HG03039 (cell line): ENCODE measurements around the gene RAD51B.
"Not testable (repeated sequence)": the region's sequence is repeated elsewhere in the genome, so short reads cannot be mapped to it uniquely, and the experiment has no call there.

ENCODE experiments used
- ATAC-seq: cut with Tn5 transposase; IDR thresholded peaks from one replicate; pipeline ENCODE4 v1.9.1; 2021; ENCODE audit warnings: mild to moderate bottlenecking, moderate library complexity; ENCODE audit not compliant: unreplicated experiment

The RAD51B gene

DNA sequence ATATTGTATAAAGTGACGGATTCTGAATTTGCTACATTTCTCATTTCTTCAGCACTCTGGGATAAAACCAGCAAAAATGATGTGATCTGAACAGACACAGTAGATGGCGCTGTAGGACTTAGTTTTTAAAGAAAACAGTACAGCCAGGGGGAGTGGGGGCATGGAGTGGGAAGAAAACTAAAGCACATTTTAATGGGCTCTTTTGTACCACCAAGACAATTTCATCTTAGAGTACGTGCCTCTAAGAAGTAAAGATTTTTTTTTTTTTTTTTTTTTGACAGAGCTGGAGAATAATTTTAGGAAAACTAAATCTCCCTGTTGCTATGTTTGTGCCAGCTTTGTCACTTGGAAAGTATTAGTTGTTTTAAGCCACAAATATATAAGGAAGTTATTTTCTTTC is 124.4 kb downstream of the RAD51B start:
- no peak for ATAC-seq

DNA sequence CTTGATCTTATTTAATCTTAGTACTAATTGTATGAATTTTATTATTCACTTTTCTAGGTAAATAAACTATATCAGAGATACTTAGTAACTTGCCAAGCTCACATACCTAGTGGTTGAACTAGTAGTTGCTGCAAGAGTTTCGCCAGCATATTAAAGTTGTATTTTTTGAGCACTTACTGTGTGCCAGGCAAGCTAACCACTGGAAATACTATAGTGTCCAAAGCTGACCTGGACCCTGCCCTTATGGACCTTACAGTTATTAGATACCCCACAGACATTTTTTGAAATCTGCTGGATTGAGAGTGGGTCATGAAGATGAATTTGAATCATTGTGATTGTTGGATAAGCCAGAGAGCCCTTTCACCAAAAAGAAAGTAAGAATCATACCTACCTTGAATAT is 125.0 kb downstream of the RAD51B start:
- ATAC-seq = no peak

DNA sequence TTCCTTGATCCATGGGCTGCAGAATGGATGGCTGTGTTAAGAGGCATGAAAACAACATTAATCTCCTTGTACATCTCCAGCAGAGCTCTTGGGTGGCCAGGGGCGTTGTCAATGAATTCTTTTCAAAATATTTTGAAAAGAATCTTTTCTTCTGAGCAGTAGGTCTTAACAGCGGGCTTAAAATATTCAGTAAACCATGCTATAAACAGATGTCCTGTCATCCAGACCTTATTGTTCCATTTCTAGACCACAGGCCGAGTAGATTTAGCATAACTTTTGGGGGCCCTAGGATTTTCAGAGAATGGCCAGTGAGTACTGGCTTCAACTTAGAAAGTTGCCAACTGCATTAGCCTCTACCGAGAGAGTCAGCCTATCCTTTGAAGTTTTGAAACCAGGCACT is 130.2 kb downstream of the RAD51B start:
- no peak for ATAC-seq

DNA sequence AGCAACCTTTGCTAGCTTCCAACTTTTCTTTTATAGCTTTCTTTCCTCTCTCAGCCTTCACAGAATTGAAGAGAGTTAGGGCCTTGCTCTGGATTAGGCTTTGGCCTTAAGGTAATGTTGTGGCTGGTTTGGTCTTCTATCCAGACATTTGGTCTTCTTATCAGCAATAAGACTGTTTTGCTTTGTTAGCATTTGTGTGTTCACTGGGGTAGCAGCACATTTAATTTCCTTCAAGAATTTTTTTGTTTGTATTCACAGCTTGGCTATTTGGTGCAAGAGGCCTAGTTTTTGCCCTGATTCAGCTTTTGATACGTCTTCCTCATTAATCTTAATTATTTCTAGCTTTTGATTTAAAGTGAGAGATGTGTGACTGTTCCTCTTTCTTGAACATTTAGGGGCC is 130.8 kb downstream of the RAD51B start:
- ATAC-seq = no peak

DNA sequence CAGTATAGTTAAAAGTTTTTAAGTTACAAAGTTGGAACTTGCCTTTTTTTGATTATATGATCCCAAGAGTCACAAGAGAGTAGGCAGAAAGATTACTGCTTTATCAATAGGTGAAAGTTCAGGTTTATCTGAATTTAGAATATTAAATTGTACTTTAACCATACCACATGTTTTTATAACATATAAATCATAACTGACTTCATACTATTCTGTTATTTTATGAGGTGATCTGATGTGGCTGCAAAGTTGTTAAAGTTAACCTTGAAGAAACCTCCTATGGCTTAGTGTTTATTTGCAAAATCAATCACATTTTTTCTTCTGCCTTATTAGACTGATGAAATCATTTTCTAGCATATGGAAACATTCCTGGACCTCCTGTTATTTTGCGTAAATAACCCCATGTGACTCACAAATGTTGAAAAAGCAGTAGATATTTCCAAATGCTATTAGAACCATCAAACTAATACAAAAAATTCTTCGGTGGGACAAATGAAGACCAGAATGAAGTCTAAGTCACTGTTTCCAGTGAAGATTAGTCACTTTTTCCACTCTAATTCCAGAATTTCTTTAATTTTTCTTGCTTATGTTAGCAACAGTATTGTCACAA is 132.1 kb downstream of the RAD51B start:
- no peak for ATAC-seq

DNA sequence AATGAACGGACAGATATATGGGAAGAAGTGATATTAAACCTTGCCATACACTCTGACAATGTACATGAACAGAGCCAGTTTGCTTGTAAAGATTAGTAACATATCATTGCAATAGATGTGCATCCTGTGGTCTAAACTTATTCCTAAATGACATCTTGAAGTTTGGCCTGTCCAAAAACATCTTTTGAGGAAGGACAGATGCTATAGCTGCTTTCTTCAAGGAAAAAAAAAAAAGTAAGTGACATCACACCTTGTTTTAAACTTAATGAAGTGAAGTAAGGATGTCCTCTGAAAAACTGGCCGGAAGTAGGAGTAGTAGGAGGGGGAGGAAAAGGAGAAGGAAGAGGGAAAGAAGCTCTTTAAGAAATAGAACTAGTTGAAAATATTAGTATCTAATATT is 132.8 kb downstream of the RAD51B start:
- ATAC-seq = no peak

DNA sequence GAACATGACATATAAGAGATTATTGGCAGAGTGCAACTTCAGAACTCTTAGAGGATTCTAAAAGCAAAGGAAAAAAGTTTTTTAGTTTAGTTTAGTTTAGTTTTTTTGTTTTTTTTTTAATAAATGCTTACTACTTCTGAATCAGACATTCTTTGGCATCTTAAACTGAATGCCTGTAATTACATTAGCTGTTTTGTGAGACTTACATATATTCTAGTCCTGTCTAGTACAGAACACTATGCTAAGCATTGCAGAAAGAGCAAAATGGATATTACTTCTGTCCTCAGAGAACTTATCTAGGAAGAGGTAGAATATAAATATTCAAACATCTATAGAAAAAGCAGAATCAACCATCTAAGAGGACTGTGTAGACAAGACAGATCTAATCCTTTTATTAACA is 133.2 kb downstream of the RAD51B start:
- no peak for ATAC-seq

DNA sequence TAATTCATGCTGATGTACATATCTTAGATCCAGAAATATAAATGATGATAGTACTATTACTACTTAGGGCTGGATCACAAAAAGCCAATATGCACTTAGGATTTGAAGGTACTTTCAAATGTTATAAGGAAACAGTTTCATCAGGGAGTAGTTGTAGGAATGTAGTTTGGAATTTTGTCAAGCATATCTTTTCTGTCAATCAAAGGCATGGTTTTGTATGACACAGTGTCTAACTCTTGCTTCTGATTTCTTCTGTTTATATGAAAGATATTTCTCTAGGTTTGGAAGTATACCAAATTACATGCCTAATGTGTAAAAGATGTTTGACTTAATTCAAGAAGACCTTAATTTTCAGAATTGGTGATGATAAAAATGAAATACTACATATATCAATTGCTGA is 135.7 kb downstream of the RAD51B start:
- ATAC-seq = no peak

DNA sequence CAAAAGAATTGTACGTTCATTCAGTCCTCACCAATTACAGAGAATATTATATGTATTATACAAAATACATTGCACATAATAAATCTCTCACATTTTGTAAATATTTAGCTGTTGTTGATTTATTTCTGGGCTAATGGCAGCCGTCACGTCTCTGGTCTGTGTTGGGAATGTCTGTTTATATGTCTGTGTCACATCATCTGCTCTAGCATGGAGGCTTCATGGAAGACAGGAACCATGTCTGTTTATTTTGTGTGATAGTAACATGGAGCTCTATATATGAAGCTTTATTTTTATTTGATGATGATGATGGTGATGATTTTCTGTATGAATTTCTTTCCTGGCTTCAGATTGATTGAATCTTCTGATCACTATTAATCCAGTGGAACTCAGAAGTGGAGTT is 138.4 kb downstream of the RAD51B start:
- ATAC-seq = no peak

DNA sequence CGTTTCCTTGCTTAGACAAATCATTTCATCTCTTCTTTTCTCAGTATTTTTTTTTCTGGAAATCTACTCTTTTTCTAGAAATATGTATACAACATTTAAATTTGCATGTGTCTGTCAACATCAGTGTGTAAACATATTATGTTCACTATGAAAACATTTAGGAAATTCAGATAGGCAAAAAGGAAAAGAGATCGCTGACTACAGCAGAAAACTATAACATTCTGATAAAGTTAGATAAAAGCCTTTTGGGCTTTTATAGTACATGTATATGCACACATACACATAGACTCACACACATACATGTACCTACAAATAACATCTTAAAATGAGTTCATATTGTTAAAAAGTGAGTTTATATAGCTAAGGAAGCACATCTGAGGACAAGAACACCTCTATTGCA is 142.1 kb downstream of the RAD51B start:
- no peak for ATAC-seq

DNA sequence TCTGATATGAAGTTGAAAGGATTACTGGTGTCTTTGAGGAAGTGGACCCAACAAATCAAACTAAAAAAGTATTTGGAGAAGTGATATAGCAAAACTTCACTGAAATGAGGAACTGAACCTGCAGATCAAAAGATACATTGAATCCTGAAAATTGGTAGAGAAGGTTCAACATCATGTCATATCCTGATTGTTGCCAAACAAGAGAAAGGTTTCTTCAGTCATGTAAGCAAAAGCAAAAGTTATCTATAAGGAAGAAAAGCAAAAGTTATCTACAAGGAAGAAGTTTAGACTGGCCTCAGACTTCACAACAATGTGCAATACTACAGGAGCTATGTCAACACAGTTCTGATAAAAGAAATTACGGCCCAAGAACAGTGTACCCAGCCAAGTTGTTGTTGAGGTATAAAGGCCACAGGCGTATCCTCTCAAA is 142.7 kb downstream of the RAD51B start:
- ATAC-seq = no peak

DNA sequence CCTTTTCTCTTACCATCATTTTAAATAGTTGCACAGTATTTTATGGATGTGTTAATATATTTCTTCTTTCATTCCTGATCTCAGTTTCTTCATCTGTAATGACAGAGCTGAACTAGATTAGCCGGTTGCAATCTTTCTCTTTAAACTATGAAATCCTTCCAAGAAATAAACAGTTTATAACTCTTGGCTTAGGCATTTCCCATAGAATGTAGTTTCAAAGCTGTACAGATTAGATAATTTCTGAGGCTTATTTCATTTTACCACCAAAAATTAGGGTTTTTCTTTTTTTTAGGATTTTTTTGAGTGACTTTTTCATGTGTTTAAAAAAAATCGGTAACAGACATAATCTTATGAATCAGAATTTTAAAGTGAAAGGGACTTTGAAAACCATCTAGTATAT is 144.0 kb downstream of the RAD51B start:
- ATAC-seq = no peak

DNA sequence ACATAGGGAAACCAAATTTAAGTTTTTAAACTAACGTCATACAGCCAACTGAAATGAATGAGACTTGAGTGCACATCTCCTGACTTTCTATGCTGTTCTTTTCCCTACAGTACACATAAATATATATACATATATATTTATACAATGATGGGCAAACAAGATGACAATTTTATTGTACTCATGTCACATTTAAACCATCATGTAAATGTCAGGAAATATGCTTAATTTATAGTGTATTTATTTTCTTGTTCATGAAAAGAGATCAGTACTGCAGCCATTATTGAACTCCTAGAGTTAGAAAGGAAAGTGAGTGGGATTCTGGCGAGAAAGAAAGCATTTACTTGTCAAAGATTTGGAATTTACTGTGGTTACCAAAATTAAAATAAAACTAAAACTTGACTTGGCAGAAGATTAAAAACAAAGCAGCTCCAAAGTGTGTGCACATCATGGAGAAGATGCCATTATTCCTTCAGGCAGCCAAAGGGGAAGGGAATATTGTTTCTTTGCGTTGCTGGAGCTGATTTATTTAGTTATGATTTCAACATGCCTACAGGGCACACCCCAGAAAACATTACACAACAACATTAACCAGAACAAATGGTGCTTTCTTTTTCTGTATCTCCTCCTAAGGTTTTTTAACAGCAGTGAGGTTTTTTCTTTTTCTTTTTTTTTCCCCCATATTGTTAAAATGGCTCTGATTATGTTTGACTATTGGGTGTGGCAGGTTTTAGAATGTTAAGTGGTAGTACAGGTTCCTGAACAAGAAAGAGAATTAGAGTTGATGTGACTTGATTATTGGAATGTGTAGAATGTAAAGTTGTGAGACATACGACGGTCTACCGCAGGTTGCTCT is 144.6 kb downstream of the RAD51B start:
- no peak for ATAC-seq

DNA sequence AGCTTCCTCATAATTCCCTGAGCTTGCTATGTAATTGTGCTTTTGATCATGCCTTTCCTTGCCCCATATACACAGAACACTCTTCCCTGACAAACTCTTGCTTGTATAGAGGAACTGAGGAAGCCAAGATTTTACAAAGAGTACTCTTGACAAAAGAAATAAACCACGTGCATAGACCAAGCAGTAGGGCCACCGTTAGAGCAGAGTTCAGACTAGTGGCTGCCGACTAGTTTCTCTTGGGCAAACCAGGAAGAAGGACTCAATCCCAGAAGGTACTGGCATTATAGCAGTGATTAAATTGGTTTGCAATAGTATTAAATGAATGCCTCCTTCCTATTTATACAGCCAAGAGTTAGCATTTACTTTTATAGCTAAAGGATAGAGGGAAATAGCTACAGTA is 146.1 kb downstream of the RAD51B start:
- ATAC-seq = no peak

DNA sequence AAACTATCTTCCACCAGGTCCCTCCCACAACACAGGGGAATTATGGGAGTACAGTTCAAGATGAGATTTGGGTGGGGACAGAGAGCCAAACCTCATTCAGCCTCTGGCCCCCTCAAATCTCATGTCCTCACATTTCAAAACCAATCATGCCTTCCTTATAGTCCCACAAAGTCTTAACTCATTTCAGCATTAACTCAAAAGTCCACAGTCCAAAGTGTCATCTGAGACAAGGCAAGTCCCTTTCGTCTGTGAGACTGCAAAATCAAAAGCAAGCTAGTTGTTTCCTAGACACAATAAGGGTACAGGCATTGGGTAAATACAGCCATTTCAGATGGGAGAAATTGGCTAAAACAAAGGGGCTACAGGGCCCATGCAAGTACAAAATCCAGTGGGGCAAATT is 147.6 kb downstream of the RAD51B start:
- ATAC-seq = no peak

DNA sequence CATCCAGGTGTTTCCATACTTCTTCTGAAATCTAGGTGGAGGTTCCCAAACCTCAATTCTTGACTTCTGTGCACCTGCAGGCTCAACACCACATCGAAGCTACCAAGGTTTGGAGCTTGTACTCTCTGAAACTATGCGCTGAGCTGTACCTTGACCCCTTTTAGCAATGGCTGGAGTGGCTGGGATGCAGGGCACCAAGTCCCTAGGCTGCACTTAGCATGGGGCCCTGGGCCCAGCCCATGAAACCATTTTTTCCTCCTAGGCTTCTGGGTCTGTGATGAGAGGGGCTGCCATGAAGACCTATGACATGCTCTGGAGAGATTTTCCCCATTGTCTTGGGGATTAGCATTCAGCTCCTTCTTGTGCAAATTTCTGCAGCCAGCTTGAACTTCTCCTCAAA is 148.4 kb downstream of the RAD51B start:
- ATAC-seq = not testable (repeated sequence)

DNA sequence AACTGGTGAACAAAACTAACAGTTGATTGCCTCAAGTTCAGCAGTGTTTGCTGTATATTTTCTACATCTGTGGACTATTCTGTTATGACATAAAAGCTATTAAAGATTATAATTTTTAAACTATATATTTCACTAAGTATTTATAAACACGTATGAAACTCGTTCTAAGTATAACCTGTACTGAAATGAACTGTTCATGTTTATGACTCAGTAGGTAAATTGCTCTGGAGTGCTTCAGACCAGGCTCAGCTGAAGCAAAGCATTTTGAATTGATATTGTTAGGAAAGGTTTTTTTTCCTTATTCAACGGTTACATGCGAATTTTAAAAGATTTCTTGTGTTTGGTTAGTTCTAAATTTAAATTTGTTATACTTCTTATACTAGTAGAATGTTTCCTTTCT is 151.3 kb downstream of the RAD51B start:
- ATAC-seq = no peak

DNA sequence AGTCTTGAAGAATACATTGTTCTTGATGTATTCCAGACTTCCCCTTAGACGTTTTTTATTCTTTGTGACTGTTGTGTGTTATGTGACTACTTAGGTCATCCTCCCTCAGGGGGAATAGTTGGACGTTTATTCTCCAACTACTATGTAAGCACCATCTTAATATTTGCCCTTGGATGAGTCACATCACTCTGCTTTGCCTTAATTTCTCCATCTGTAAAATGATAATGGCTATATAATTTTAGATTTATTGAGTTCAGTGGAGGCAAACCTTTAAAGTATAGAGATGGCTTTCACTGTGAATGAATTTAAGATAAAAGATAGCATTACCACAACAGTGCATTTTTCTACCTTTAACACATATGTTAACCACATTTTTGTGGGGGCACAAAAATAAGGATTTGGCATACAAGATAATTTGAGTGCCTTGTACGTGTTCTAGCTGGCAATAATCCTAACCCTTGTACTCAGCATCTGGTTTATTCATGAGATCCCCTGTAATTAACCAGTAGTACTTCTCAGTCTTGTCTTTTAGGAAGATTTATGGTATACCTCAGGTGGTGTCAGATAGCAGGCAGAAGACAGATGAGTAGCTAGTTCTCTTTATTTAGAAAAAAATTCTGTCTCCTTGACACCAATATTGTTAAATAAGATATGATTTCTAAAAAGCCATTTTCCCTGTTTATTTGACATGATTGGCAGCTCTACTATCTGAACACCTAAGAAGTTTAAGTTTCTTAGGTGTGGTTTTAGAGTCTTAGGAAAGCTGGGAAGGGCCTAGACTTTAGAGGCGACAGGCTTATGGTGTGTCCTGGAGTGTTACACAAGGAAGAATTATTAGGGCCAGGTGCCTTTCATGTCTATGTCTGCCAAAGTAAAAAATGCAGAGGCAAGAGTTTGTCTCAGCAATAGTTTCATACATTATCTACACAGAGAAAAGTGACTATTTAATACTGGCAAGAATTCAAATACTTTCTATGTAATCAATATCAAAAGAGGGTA is 152.3 kb downstream of the RAD51B start:
- ATAC-seq = no peak

DNA sequence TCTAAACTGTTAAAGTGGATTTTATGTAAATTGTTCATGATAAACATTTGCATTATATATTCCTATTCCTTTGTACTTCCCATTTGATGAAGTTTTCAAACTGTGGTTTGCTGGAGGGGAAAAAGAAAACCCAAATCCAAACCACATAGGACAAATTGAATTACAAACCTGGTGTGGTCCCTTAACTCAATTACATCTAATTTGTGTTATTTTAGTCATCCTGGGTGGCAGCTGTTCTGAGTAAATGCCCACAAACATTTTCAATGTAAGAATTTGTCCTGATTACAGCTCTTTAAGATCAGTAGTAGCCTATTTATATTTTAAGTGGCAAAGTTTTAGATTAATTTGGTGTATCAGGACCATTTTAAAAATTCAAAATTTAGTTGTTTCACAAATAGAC is 153.9 kb downstream of the RAD51B start:
- ATAC-seq = no peak

DNA sequence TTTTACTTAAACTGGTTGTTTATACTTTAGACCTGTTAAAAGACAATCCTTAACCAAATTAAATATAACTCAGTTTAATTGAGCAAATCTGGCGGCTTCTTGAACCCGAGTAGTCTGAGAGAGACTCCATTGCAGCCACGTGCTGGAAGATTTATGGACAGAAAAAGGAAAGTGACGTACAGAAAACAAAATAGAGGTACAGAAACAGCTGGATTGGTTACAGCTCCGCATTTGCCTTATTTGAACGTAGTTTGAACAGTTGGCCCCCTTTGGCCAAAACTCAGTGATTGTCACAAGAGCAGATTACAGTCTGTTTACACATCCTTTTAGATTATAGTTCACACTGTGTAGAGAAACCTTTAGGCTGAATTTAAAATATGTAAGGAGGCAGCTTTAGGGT is 155.9 kb downstream of the RAD51B start:
- ATAC-seq = no peak

DNA sequence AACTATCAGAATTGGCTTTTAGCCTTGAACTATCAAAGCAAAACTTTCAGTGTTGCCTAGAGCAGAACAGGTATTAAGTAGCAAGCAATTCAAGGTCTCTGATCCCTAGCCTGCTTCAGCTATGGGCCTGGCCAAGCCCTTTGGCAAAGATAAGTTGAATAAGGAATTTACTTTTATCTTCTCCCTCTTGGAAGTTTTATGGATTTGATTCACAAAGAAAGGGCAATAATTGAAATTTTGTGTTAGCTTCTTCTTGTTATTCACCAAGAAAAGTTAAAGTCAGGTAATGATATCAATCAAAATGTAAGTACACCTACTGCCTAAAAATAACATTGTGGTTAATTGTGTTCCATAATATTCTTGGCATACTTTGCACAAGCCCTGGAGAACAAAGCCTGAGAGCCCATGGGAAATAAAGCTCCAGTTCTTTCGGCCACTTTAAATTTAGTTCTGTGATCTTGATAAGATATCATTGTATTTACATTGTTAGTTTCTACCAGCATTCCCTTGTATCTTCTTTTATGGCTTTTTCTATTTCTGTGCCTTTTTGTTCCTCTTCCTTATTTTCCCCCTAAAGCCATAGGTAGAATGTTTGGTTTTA is 158.0 kb downstream of the RAD51B start:
- no peak for ATAC-seq
